Ovary (tissue), 3 donors: ENCODE measurements around the gene ZNF576.

Source experiments
- EP300 ChIP-seq: sonication (generic); formaldehyde crosslinking; IDR thresholded peaks from one replicate; pipeline ENCODE4 v1.6.1; 2017; ENCODE audit warnings: antibody characterized with exemption
- TF ChIP-seq, protein P1 (sequence below), 3 donors: fragments of 450-650 bp in 2 of 3; fragments of 200-600 bp in 1 of 3; IDR thresholded peaks; one replicate each; pipeline versions ENCODE4 v1.5.1 to v1.8.0; 2016 to 2022; ENCODE audit warnings: antibody characterized with exemption in 3 of 3, mild to moderate bottlenecking in 1 of 3
- donor health status: DM: no; HTN: no; CAD: no.

- no peak for TF ChIP-seq EP300
- TF ChIP-seq, protein P1, sequence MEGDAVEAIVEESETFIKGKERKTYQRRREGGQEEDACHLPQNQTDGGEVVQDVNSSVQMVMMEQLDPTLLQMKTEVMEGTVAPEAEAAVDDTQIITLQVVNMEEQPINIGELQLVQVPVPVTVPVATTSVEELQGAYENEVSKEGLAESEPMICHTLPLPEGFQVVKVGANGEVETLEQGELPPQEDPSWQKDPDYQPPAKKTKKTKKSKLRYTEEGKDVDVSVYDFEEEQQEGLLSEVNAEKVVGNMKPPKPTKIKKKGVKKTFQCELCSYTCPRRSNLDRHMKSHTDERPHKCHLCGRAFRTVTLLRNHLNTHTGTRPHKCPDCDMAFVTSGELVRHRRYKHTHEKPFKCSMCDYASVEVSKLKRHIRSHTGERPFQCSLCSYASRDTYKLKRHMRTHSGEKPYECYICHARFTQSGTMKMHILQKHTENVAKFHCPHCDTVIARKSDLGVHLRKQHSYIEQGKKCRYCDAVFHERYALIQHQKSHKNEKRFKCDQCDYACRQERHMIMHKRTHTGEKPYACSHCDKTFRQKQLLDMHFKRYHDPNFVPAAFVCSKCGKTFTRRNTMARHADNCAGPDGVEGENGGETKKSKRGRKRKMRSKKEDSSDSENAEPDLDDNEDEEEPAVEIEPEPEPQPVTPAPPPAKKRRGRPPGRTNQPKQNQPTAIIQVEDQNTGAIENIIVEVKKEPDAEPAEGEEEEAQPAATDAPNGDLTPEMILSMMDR (IDR thresholded peaks at IDR 0.05) = no peak
Measured at GRCh38 chr19:43636121-43636683, 39.8 kb downstream of the ZNF576 start.
